Limb (tissue), 2 donors: ENCODE measurements around the gene ANKRD42.

Experiments used
- DNase-seq, 2 donors: peaks; one replicate each; pipeline ENCODE4 v3.0.0-alpha.2; 2016; ENCODE audit errors: extremely low spot score in 2 of 2

Gene ANKRD42

DNA sequence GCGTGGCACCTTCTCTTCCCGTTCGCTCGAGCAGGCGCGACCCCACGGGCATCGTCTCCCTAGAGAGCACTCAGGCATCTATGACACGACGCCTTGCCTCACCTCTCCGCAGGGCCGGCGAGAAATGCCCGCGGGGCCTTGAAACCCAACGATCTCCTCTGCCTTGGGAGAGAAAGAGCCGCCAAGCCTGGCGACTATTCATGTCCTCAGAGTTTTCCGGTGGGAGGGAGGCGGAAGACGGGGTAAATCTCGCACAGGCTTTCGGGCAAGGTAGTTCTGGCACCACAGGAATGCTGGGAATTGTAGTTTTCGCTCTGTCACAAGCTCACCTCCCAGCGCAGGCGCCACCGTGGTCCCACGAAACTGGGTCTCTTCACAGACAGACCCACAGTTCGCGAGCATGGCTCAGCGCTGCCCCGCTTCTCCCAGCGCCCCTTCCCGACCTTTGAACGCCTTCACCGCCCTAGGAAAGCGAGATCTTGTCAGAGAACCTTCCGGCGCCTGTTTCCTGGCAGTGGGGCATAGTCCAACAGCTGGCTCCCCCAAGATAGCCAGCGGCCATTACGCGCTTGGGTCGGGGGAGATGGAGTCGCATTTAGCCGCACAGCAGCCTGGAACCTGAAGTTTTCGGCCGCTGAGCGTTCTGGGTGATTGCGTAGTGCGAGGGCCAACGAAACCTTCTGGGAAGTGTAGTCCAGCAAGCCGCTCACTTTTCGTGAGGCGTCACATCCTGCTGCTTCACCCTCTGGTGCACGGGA is 92.4 kb downstream of the ANKRD42 start, which contains the start of gene CCDC90B:
CCDC90B (minus strand) TSS at position 597 of the 758 bp plus-strand sequence; CDS start at position 202, 395 bp downstream.
- DNase-seq = peak; percentile 96 to 98

GRCh38 chr11:83287631-83288030 is 94.1 kb downstream of the ANKRD42 start:
- DNase-seq = no peak

DNA sequence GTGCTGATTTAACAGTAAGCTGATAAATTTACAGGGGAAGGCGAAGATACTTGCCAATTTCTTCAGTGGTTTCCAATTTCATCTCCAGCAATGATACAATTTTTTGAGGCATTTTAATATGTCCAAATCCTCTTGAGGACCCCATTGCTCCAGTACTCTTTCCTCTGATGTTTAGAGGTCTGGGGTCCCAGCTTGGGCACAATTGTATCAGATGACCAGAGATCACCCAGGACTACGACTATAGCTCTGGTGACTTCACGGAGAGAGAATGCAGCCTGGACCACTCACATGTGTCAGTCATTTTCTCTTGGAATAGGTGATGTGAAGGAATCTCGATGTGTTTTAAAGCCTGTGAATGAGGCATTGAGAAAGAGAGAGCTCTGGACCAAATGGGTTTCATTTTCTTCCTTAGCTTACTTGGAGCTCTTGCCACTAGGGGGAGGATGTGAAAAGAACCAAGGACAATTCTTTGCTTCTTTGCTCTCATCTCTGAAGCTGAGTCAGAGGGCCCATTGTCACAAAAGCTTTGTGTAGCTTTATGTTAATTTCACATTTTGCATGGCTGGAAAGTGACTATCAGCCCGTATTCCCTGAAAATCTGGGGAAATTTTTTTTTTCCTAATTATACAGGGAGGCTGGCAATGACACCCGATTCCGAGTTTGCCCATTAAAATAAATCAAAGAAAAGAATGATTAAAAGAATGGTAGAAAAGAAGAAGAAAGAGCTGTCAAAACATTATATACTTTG is 99.4 kb downstream of the ANKRD42 start:
- peak in 1 of 2 donors; percentile 75 for DNase-seq

- no peak for DNase-seq
Observed at GRCh38 chr11:83293457-83293774, 99.9 kb downstream of the ANKRD42 start.

- no peak for DNase-seq
Observed at GRCh38 chr11:83294208-83294607, 100.7 kb downstream of the ANKRD42 start.
